COR-L47 (cell line): ENCODE measurements around the gene CPTP.

Experiments used
- DNase-seq: peaks from one replicate; lab custom pipeline; 2025; lab: John Stamatoyannopoulos, UW

The CPTP gene

DNA sequence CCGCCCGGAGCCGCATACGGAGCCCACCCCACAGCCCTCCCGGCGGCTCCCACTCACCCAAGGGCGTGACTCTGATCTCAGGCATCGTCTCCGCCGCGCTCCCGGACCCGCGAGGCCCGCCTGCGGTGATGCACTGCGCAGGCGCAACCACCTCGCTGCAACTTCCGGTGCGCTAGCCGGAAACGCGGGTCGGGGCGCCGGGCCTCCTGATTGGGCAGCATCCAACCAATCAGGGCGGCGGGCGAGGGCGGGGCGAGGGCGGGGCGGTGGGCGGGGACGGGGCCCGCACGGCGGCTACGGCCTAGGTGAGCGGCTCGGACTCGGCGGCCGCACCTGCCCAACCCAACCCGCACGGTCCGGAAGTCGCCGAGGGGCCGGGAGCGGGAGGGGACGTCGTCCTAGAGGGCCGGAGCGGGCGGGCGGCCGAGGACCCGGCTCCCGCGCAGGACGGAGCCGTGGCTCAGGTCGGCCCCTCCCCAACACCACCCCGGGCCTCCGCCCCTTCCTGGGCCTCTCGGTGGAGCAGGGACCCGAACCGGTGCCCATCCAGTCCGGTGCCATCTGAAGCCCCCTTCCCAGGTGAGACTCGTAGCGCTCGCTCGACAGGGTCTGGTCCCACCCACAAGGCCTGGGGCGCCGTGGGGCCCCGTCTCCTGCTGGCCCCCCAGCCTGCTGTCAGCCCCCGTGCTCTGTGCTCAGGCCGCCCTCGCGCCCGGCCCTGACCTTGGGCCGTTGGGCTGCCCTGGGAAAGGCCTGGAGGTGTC, at the start of gene CPTP, which contains the start of gene INTS11:
Gene CPTP, plus strand, starts transcription at position 279 of the 764 bp plus-strand sequence. CDS start 2,109 bp downstream, outside the sequence.
Gene INTS11, minus strand, starts transcription at position 137 of the 764 bp plus-strand sequence. Its CDS starts 52 bp downstream, at position 85.
- peak; percentile 90 for DNase-seq

DNA sequence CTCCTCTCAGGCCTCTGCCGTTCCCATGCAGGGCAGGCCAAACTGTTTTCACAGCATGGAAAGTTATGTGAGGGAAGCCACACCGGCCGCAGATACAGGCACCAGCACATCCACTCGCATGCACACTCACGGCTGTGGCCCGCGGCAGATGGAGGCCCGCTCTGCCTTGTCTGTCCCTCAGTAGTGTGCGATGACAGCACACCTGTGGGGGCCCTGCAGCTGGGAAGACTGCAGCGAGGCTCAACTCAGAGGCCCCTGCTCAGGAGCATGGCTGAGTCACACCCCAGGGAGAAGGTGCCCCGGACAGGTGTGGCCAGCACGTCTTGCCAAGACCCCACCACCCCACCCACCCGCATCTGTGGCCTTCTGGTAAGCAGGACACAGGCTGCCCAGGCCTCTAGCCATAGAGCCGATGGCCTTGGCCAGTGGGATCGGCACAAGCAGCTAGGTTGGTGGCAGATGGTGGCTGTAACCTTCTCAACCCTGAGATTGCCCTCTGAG, 49.6 kb upstream of the CPTP start:
- no peak for DNase-seq

DNA sequence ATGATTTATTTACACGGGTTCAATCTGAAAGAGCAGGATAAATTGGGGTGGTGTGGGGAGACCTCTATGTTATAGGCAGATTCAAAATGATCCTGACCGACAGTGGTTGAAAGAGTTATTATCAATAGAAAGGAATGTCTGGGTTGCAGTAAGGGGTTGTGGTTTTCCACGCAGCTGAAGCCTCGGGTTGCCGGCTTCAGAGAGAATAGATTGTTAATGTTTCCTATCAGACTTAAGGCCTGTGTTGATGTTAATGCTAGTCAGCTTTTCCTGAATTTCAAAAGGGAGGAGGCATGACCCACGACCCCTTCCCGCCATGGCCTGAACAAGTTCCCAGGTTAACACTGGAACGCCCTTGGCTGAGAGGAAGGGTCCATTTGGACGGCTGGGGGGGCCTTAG, 48.8 kb upstream of the CPTP start:
- no peak for DNase-seq

DNA sequence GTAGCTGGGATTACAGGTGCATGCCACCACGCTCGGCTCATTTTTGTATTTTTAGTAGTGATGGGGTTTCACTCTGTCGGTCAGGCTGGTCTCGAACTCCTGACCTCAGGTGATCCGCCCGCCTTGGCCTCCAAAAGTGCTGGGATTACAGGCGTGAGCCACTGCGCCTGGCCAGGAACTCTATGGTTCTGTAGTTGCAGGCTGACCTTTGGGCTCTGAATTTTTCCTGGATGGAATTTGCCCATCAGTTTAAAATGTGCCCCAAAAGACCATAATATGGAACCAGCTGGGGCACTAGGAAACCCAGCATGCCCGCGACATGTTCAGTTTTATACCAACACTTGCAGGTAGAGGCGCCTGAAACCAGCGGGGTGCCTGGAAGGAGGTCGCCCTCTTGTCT, 46.0 kb upstream of the CPTP start:
- DNase-seq: no peak

- no peak for DNase-seq
Measured at GRCh38 chr1:1279028-1279427, 45.6 kb upstream of the CPTP start.

DNA sequence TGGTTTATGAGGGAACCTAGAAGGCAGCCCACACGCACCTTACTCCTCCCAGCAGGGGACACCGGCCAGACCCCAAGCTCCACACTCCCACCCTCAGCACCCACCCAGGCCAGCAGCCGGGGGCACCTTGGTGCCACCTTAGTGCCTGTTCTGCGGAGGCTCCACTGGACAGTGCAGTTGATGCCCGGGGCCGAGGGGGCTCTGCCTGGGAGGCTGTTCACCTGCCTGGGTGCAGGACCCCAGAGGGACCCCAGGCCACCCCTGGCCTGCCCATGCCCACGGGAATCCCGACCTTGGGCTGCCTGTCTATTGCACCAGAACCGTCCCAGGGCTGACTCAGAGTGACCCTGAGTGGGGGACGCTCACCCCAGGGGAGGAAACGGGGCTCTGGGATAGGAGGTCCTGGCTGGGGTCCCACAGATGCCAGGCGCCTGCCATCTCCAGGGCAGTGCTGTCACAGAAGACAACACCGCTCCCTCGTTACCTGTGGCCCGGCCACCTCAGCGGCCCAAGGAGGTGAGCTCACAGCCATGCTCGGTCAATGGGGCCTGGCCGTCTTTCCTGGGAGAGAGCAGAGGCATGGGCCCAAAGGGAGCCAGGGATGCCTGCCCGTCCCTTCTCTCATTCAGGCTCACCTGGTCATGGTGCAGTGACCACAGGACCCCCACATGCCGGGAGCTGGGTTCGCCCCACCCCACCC, 43.7 kb upstream of the CPTP start:
- DNase-seq: no peak

- DNase-seq: no peak
Measured at GRCh38 chr1:1281533-1282321, 42.9 kb upstream of the CPTP start.

DNA sequence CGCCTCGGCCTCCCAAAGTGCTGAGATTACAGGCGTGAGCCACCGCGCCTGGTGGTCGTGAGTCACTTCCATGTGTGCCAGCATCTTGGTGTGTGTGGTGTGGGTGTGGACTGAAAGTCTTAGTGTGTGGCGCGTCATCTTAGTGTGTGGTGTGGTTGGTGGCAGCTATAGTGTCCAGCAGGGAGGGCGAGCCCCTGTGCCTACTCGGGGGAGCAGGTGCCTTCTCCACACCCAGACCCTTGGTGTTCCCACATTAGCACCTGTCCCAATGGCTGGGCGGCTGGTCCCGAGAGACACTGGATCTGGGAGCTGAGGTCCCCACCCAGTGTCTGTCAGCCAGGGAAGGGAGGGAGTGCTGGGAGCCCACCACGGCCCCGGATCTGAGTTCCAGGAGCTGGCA, 41.6 kb upstream of the CPTP start:
- no peak for DNase-seq

DNA sequence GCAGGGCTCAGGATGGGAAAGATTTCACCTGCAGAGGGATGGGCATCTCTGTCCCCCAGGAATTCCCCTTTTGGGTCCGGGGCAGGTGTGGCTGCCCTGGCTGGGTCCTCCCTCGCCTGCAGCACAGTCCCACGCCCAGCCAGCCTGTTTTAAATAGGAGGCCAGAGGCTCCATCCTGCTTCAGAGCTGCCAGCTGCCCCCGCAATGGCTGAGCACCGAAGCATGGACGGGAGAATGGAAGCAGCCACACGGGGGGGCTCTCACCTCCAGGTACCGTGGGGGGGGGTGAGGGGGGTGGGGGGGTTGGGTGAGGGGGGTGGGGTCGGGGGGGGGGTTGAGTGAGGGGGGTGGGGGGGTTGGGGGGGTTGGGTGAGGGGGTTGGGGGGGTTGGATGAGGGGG, 40.8 kb upstream of the CPTP start:
- no peak for DNase-seq

DNA sequence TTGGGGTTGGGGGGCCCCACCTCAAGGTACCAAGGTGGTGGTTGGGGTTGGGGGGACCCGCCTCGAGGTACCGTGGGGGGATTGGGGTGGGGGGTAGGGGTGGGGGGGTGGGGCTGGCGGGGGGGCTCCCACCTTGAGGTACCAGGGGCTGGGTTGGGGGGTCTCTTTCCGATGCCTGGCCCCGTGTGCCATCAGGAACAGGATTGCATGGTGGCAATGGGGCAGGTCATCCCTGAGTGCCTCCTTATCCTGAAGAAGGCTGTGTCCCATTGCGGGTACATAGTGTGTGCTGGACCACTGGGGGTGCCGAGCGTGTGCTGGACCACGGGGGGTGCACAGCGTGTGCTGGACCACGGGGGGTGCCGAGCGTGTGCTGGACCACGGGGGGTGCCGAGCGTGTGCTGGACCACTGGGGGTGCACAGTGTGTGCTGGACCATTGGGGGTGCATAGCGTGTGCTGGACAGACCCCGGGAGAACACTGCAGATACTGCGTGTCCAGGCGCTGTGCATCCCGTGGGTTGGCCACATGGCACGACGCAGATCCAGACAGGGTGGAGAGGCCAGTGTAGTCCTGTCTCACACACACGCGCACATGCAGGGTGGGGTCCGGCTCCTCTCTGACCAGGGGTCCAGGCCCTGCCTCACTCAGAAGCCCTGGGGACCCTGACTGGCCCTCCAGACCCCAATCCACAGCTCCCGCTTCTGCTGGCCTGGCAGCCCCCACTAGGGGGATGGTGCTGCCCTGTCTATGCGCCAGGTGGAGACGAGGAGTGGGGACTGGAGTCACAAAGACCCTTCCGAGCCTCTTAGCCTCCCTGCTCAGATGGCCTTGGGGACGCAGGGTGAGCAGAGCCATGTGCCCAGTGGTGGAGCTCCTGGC, 40.1 kb upstream of the CPTP start:
- DNase-seq: no peak

- no peak for DNase-seq
Measured at GRCh38 chr1:1285102-1285571, 39.5 kb upstream of the CPTP start.

DNA sequence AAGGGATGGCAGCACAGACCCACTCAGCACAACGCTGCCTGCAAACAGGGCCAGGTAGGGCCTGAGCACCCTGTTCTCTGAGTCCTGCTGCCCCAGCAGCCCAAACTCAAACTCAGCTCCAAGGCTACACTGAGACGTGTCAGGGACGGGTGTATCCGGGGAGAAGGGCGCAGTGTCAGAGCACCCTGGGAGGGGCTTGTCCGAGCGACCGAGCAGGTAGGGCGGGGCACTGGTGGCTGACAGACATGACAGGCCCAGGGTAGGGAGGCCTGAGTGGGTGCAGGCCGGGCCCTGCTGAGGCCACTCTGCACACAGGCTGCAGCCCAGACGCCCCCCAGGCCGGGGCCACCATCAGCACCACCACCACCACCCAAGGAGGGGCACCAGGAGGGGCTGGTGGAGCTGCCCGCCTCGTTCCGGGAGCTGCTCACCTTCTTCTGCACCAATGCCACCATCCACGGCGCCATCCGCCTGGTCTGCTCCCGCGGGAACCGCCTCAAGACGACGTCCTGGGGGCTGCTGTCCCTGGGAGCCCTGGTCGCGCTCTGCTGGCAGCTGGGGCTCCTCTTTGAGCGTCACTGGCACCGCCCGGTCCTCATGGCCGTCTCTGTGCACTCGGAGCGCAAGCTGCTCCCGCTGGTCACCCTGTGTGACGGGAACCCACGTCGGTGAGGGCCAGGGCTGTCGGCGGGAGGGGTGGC, 38.8 kb upstream of the CPTP start:
- no peak for DNase-seq

- DNase-seq: no peak
Measured at GRCh38 chr1:1286313-1287261, 38.0 kb upstream of the CPTP start.

GRCh38 chr1:1287288-1288110, 37.1 kb upstream of the CPTP start:
- peak; percentile 44 for DNase-seq

DNA sequence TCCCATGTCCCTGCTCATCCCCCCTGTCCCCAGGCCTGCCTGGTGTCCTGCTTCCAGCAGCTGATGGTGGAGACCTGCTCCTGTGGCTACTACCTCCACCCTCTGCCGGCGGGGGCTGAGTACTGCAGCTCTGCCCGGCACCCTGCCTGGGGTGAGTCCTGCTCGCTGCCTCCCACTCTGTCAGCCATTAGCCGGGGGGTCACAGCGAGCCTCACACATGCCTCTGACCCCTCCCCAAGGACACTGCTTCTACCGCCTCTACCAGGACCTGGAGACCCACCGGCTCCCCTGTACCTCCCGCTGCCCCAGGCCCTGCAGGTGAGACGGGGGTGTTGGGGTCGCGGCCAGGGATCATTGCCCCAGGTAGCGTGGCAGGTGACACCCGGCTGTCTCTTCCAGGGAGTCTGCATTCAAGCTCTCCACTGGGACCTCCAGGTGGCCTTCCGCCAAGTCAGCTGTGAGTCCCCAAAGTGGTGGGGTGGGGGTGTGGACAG, 34.3 kb upstream of the CPTP start:
- DNase-seq: peak; percentile 46

- DNase-seq: peak; percentile 59
Measured at GRCh38 chr1:1291023-1291528, 33.5 kb upstream of the CPTP start.

- peak; percentile 79 for DNase-seq
Measured at GRCh38 chr1:1291548-1292441, 32.8 kb upstream of the CPTP start.
